OCI-LY1 (cell line): Measurements from ENCODE around the gene NAA10.
"Not testable (repeated sequence)": the region's sequence is repeated elsewhere in the genome, so short reads cannot be mapped to it uniquely, and the experiment has no call there.

ENCODE experiments used
- H2AFZ ChIP-seq: fragments of 200-600 bp; sonication (generic), shearing (Covaris generic); 2 replicates; pipeline ENCODE4 v1.6.0; 2014; ENCODE audit warnings: antibody characterized with exemption, mild to moderate bottlenecking, low read length
- H3F3A ChIP-seq: fragments of 200-600 bp; sonication (generic), shearing (Covaris generic); 2 replicates; pipeline ENCODE4 v1.6.0; 2014; ENCODE audit warnings: mild to moderate bottlenecking, antibody characterized with exemption, low read length, moderate library complexity; ENCODE audit not compliant: insufficient read depth
- H3K27ac ChIP-seq: fragments of 200-600 bp; sonication (generic); 2 replicates; pipeline ENCODE4 v1.5.1; 2014; ENCODE audit warnings: low read length, mixed run types, mild to moderate bottlenecking, low read depth; ENCODE audit not compliant: poor library complexity, severe bottlenecking
- H3K27me3 ChIP-seq: fragments of 200-600 bp; sonication (generic); 2 replicates; pipeline ENCODE4 v1.6.0; 2014; ENCODE audit warnings: antibody characterized with exemption, mild to moderate bottlenecking, low read length, moderate library complexity; ENCODE audit not compliant: insufficient read depth
- H3K36me3 ChIP-seq: fragments of 200-600 bp; sonication (generic); 2 replicates; pipeline ENCODE4 v1.6.1; 2014; ENCODE audit warnings: mild to moderate bottlenecking, antibody characterized with exemption, low read length, moderate library complexity, mixed read lengths; ENCODE audit not compliant: insufficient read depth
- H3K4me1 ChIP-seq: fragments of 200-600 bp; sonication (generic); 2 replicates; pipeline ENCODE4 v1.5.1; 2014; ENCODE audit warnings: mild to moderate bottlenecking, low read length, moderate library complexity; ENCODE audit not compliant: insufficient read depth, severe bottlenecking
- H3K4me2 ChIP-seq: fragments of 200-600 bp; sonication (generic), shearing (Covaris generic); 2 replicates; pipeline ENCODE4 v1.6.1; 2014; ENCODE audit warnings: low read length
- H3K4me3 ChIP-seq: fragments of 200-600 bp; sonication (generic); 2 replicates; pipeline ENCODE4 v1.5.1; 2014; ENCODE audit warnings: low read length, low read depth, mild to moderate bottlenecking, mixed read lengths; ENCODE audit not compliant: poor library complexity, severe bottlenecking
- H3K79me2 ChIP-seq: fragments of 200-600 bp; shearing (Covaris generic); 2 replicates; pipeline ENCODE4 v1.6.1; 2016; ENCODE audit warnings: mixed run types, low read length, mixed read lengths; ENCODE audit not compliant: insufficient read depth
- H3K9ac ChIP-seq: fragments of 200-600 bp; sonication (generic), shearing (Covaris generic); 2 replicates; pipeline ENCODE4 v1.6.1; 2014; ENCODE audit warnings: mild to moderate bottlenecking, low read length, mixed read lengths
- H3K9me2 ChIP-seq: fragments of 200-600 bp; sonication (generic), shearing (Covaris generic); 2 replicates; pipeline ENCODE4 v1.6.1; 2014; ENCODE audit warnings: low read depth, mild to moderate bottlenecking, low read length, mixed read lengths
- H3K9me3 ChIP-seq: fragments of 200-600 bp; shearing (Covaris generic); 2 replicates; pipeline ENCODE4 v1.6.1; 2014; ENCODE audit warnings: low read length, mixed read lengths
- H4K20me1 ChIP-seq: fragments of 200-600 bp; sonication (generic), shearing (Covaris generic); 2 replicates; pipeline ENCODE4 v1.6.0; 2016; ENCODE audit warnings: mild to moderate bottlenecking, low read length; ENCODE audit not compliant: insufficient read depth
- CTCF ChIP-seq: fragments of 200-600 bp; sonication (generic), shearing (Covaris generic); IDR thresholded peaks from 2 replicates; pipeline ENCODE4 v1.5.1; 2017; ENCODE audit warnings: mild to moderate bottlenecking, antibody characterized with exemption, low read length, moderate library complexity, mixed read lengths
- EZH2 ChIP-seq: fragments of 200-600 bp; sonication (generic), shearing (Covaris generic); IDR thresholded peaks from 2 replicates; pipeline ENCODE4 v1.8.0; 2017; ENCODE audit warnings: borderline replicate concordance, mixed run types, mild to moderate bottlenecking, antibody characterized with exemption, low read length, moderate library complexity, mixed read lengths

The NAA10 gene

DNA sequence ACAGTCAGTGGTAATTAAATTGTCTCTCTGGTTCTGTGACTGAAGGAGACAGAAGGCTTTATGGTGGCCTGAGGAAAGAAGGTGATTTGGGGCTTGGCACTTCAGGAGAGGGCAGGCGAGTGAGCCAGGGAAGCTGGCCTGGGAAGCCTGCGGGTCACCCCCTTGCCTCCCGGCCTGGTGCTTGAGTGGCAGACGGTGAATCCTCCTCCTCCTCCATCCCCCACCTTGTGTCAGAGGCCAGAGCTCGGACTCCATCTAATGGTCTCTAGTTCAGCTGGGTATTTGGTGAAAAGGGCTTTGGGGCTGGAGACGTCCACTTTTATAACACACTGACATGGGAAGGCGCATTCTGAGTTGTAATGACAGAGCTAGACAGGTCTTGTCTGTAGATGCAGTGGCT, 46.4 kb upstream of the NAA10 start:
- Histone ChIP-seq H3K4me3 (no peak overlapping the region), H3K27me3 (no peaks in the 10 kb centered on the region), H2AFZ (no peak overlapping the region), H3K9me3 (no peaks in the 10 kb centered on the region), H3F3A (no peaks in the 10 kb centered on the region), H3K36me3 (no peaks in the 10 kb centered on the region), H3K4me2 (no peak overlapping the region), H4K20me1 (no peaks in the 10 kb centered on the region), H3K9me2 (no peaks in the 10 kb centered on the region), H3K27ac (peak overlapping the region; percentile 73), H3K9ac (no peak overlapping the region), H3K79me2 (no peaks in the 10 kb centered on the region), H3K4me1 (peaks cover 44% of the 10 kb centered on the region)
- TF ChIP-seq CTCF = no peak
- TF ChIP-seq EZH2 = no peak

DNA sequence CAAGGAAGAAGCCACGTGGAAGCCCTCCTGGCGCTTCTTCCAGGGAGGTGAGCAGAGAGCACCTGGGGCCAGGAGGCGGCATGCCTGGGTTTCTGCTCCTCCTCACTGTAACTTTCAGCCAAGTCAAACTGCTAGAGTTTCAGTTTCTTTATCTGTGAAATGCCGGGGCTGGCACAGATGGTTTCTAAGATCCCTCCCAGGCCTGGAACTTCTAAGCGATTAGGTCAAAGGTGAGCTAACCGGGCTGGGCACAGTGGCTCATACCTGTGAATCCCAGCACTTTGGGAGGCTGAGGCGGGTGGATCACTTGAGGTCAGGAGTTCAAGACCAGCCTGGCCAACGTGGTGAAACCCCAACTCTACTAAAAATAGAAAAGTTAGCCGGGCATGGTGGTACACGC, 45.6 kb upstream of the NAA10 start:
- not testable (repeated sequence) for H3K27me3 ChIP-seq, H3K4me3 ChIP-seq, H3K9me2 ChIP-seq, H3F3A ChIP-seq, H3K79me2 ChIP-seq, H3K4me2 ChIP-seq, H4K20me1 ChIP-seq, H2AFZ ChIP-seq, H3K36me3 ChIP-seq, H3K9me3 ChIP-seq, H3K9ac ChIP-seq
- H3K27ac ChIP-seq = peak overlapping the region; percentile 73
- peaks cover 36% of the 10 kb centered on the region for H3K4me1 ChIP-seq

- Histone ChIP-seq H3F3A (no peaks in the 10 kb centered on the region), H3K4me2 (no peak overlapping the region; the same call in 1 of the 2 replicates), H3K4me3 (no peak overlapping the region), H3K9me3 (no peaks in the 10 kb centered on the region), H3K27me3 (no peaks in the 10 kb centered on the region), H3K4me1 (peaks cover 19% of the 10 kb centered on the region), H3K79me2 (no peaks in the 10 kb centered on the region), H2AFZ (no peak overlapping the region), H4K20me1 (no peaks in the 10 kb centered on the region), H3K36me3 (peaks cover under 1% of the 10 kb centered on the region; the same call in 1 of the 2 replicates), H3K27ac (peak overlapping the region; percentile 98), H3K9ac (peak overlapping the region; percentile 100; the same call in 1 of the 2 replicates), H3K9me2 (no peaks in the 10 kb centered on the region)
- TF ChIP-seq EZH2 = no peak
- no peak for TF ChIP-seq CTCF
These were observed 40.0 kb upstream of the NAA10 start for GRCh38 chrX:153974726-153975286.

DNA sequence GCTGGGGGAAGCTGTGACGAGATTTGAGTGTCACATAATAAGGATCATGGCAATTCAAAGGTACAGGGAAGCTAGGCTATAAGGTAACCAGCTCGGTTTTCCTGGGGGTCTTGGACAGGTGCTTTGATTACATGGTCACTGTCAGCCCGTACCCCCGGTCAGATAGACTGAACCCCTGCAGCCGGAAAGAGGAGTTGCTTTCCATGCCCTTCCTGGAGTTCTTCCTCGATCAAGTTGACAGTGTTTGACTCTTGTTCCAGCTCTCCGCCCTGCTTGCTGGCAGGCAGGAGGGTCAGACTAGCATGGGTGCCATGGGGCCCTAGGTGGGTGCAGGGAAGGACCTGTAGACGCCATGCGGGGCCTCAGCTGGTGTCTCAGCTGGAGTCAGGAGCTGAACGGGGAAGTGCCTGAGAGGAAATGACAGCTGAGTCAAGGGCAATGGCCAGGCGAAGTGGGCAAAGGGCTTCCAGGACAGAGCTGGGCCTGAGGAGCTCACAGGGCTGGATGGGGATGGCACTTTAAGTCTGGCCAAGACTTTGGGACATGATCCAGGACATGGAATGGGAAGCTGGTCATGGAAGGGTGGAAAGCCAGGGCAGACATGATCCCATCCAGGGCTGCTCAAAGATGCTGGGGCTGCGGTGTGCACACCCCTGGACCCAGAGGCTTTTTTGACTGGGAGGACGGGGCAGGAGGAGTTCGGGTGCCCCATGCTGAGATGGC, 39.3 kb upstream of the NAA10 start:
- peak overlapping the region; percentile 98 for H3K27ac ChIP-seq
- H2AFZ ChIP-seq = no peak overlapping the region
- H3K4me1 ChIP-seq = peaks cover 21% of the 10 kb centered on the region
- TF ChIP-seq CTCF = no peak
- TF ChIP-seq EZH2 = no peak
- H3K9me2 ChIP-seq = no peaks in the 10 kb centered on the region
- H3K27me3 ChIP-seq = no peaks in the 10 kb centered on the region
- H3K9me3 ChIP-seq = no peaks in the 10 kb centered on the region
- no peaks in the 10 kb centered on the region for H3F3A ChIP-seq
- no peaks in the 10 kb centered on the region for H4K20me1 ChIP-seq
- H3K4me2 ChIP-seq = peak overlapping the region; percentile 87
- peaks cover 6% of the 10 kb centered on the region; the same call in 1 of the 2 replicates for H3K36me3 ChIP-seq
- peak overlapping the region; percentile 100 for H3K9ac ChIP-seq
- peaks cover 6% of the 10 kb centered on the region for H3K79me2 ChIP-seq
- H3K4me3 ChIP-seq = peak overlapping the region; percentile 85
